ENCODE data around the gene PPP1CB. TPM values are rescaled to one million over a fixed set of nuclear protein-coding genes. Genes with fewer than 3 reads are reported as not detected.

Gene PPP1CB
- total and polyA plus RNA-seq, 11 donors = 128 to 496 (median 404) TPM

DNA sequence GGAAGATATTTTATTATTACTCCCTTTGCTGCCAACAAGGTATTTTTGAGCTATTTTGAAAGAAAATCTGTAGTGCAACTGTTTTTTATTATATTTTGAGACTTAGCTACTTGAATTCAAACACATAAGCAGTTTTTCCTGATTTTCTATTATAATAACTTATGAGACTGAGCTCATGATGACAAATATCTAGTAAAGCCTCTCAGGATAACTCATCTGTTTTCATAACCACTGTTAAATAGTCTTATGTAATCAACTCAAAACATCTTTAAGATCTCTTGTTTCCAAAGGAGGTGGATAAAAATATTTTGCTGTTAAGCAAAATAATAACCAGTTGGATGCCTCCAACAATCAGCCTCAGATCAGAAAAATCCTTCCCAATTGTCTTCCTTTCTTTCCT is 21.9 kb upstream of the PPP1CB start:
- H3K27me3 ChIP-seq = no peaks in the 10 kb centered on the region
- DNase-seq (no peak), ATAC-seq (no peak)
- H3K36me3 ChIP-seq = no peaks in the 10 kb centered on the region
- TF ChIP-seq, protein P1, sequence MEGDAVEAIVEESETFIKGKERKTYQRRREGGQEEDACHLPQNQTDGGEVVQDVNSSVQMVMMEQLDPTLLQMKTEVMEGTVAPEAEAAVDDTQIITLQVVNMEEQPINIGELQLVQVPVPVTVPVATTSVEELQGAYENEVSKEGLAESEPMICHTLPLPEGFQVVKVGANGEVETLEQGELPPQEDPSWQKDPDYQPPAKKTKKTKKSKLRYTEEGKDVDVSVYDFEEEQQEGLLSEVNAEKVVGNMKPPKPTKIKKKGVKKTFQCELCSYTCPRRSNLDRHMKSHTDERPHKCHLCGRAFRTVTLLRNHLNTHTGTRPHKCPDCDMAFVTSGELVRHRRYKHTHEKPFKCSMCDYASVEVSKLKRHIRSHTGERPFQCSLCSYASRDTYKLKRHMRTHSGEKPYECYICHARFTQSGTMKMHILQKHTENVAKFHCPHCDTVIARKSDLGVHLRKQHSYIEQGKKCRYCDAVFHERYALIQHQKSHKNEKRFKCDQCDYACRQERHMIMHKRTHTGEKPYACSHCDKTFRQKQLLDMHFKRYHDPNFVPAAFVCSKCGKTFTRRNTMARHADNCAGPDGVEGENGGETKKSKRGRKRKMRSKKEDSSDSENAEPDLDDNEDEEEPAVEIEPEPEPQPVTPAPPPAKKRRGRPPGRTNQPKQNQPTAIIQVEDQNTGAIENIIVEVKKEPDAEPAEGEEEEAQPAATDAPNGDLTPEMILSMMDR (IDR thresholded peaks at IDR 0.05) = no peak
- no peak for TF ChIP-seq POLR2A (IDR thresholded peaks at IDR 0.05)
- intact Hi-C loops (cut with DNase I) = no loop called here
- no peak overlapping the region for H3K27ac ChIP-seq
- no peaks in the 10 kb centered on the region for H3K9me3 ChIP-seq
- peaks cover 0 to 8% (median 0%) of the 10 kb centered on the region in 12 donors for H3K4me1 ChIP-seq
- H3K4me3 ChIP-seq = no peak overlapping the region

DNA sequence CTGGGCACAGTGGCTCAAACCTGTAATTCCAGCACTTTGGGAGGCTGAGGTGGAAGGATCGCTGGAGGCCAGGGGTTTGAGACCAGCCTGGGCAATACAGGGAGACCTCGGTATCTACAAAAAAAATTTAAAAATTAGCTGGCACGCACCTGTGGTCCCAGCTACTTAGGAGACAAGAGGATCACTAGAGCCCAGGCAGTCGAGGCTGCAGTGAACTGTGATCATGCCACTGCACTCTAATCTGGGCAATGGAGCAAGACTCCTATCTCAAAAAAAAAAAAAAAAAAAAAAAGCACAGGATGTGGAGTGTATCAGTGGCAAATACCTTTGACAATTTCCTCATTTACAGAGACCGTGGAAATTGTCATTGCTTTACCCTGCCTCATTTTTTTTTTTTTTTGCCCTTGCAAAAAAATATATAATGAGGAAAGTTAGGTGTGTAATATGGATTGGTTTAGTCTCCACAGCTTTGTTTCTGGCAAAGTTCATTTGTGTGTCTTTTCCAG is 20.9 kb upstream of the PPP1CB start:
- H3K4me3 ChIP-seq = no peak overlapping the region
- no peaks in the 10 kb centered on the region for H3K27me3 ChIP-seq
- DNase-seq = no peak
- H3K4me1 ChIP-seq = peaks cover 0 to 8% (median 0%) of the 10 kb centered on the region in 12 donors
- intact Hi-C loops (cut with DNase I) = no loop called here
- H3K9me3 ChIP-seq = no peaks in the 10 kb centered on the region
- no peaks in the 10 kb centered on the region for H3K36me3 ChIP-seq
- no peak for ATAC-seq
- WGBS, 4 donors = 72 to 81% (median 74%) methylated on average over 5 of the region's 5 CpGs
- TF ChIP-seq POLR2A (IDR thresholded peaks at IDR 0.05) = no peak
- TF ChIP-seq, protein P1 (IDR thresholded peaks at IDR 0.05) = no peak
- H3K27ac ChIP-seq = no peak overlapping the region

DNA sequence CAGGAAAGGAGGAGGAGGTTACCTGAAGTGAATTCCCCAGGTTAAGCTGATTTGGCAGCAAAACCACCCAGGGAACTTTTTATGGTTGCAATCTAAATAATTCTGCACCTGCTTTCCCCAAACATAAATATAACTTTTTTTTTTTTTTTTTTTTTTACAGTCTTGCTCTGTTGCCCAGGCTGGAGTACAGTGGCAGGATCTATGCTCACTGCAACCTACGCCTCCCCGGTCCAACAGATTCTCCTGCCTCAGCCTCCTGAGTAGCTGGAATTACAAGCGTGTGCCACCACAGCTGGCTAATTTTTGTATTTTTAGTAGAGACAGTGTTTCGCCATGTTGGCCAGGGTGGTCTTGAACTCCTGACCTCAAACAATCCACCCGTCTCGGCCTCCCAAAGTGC is 16.1 kb upstream of the PPP1CB start:
- Histone ChIP-seq H3K9me3 (peaks cover 0 to 19% (median 8%) of the 10 kb centered on the region in 12 donors), H3K36me3 (no peaks in the 10 kb centered on the region), H3K4me1 (peaks cover 0 to 20% (median 7%) of the 10 kb centered on the region in 12 donors), H3K27me3 (no peaks in the 10 kb centered on the region), H3K4me3 (peak overlapping the region in 9 of 12 donors; percentile 15 to 47 (median 36)), H3K27ac (peak overlapping the region; percentile 50 to 85 (median 76))
- 50 to 65% (median 60%) methylated on average over 6 of the region's 6 CpGs for WGBS, 4 donors
- intact Hi-C loops (cut with DNase I) = loop anchor here in 1 of 10 donors (5.0 kb wide), 1 partner anchor 48 kb away; no protein-coding TSS in a partner anchor
- no peak for TF ChIP-seq POLR2A (IDR thresholded peaks at IDR 0.05)
- TF ChIP-seq, protein P1 (IDR thresholded peaks at IDR 0.05) = no peak
- ATAC-seq = peak in 1 of 4 donors; percentile 35
- no peak for DNase-seq

DNA sequence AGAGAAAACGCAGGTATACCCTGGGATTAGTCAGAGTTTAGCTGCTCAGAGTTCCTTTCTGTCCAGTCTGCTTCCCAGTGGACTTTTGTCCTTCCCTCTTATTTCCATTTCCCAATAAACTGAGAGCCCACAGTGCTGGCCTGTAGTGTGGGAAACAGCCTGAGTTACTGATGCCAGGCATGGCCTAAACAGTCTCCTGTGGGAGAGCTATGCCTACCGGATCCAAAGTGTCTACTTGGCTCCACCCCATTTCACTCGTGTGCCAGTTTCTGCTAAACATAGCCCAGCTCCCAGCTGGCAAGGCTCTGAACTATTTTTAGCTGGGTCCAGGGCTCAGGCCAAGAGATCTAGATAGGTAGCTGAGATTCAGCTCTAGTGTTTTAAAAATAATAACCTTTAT is 15.6 kb upstream of the PPP1CB start:
- DNase-seq (peak in 4 of 5 donors; percentile 81 to 89 (median 86)), ATAC-seq (peak; percentile 98 to 99 (median 98))

More for the DNA sequence above, 15.6 kb upstream of the PPP1CB start:
- Histone ChIP-seq H3K4me1 (peaks cover 0 to 20% (median 7%) of the 10 kb centered on the region in 12 donors), H3K36me3 (no peaks in the 10 kb centered on the region), H3K27me3 (no peaks in the 10 kb centered on the region), H3K4me3 (peak overlapping the region in 9 of 12 donors; percentile 15 to 47 (median 36)), H3K9me3 (peaks cover 0 to 19% (median 8%) of the 10 kb centered on the region in 12 donors), H3K27ac (peak overlapping the region; percentile 50 to 85 (median 76))
- peak in 1 of 2 donors; percentile 33 for TF ChIP-seq POLR2A (IDR thresholded peaks at IDR 0.05)
- TF ChIP-seq, protein P1 (IDR thresholded peaks at IDR 0.05) = no peak
- 22 to 30% (median 27%) methylated on average over 3 of the region's 3 CpGs for WGBS, 4 donors
- intact Hi-C loops (cut with DNase I) = loop anchor here in 1 of 10 donors (5.0 kb wide), 1 partner anchor 49 kb away; no protein-coding TSS in a partner anchor

Measured in heart left ventricle (tissue), 16 donors.